GM18517 (cell line): Measurements from ENCODE around the gene PLEKHA1.

Experiments
- ATAC-seq: cut with Tn5 transposase; IDR thresholded peaks from one replicate; pipeline ENCODE4 v1.9.1; 2021; ENCODE audit warnings: mild to moderate bottlenecking, moderate library complexity; ENCODE audit not compliant: unreplicated experiment

Gene PLEKHA1

DNA sequence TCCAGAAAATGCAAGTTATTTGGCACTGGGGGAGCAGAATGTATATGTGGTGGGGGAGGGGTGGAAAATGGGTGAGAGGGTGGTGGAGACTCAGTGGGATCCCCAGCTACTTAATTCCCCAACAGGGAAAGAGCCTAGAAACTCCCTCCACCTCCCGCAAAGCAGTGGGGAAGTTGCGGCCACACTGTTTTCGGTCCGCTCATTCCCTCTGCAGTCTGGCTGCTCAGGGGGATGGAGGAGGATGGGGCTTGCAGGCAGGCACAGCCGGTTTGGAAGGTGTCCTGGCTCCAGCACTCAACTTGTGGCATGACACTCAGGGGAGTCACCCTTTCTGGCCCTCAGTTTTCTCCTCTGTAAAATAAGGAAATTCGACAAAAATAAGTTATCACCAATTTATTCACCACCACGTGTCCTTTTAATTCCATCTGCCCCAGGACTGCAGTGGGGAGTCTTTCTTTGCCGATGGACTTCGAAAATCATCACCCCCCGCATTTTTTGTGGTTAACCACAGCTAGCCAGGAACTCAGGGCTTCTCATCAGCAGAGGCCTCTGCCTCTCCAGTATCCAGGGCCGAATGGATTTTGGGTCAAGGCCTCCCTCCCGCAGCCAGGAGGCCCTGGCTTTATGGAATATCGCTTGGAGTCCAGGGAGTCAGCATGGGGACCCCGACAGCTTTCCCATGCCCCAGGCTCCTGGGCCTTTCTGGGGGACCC is 85.2 kb downstream of the PLEKHA1 start:
- ATAC-seq, result no peak

DNA sequence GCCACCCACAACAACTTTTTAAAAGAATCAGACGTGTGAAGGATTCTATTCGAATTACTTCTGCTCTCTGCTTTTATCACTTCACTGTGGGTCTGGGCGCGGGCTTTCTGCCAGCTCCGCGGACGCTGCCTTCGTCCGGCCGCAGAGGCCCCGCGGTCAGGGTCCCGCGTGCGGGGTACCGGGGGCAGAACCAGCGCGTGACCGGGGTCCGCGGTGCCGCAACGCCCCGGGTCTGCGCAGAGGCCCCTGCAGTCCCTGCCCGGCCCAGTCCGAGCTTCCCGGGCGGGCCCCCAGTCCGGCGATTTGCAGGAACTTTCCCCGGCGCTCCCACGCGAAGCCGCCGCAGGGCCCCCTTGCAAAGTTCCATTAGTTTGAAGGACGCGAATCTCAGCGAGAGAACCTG is 86.4 kb downstream of the PLEKHA1 start:
- ATAC-seq, result no peak

DNA sequence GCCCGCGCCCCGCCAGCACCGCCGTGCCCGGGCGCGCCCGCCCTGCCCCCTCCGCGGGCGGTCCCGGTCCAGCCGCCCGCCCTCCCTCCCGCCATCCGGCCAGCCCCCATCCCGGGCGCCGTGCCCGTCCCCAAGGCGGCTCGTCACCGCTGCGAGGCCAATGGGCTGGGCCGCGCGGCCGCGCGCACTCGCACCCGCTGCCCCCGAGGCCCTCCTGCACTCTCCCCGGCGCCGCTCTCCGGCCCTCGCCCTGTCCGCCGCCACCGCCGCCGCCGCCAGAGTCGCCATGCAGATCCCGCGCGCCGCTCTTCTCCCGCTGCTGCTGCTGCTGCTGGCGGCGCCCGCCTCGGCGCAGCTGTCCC is 86.8 kb downstream of the PLEKHA1 start, which contains the start of gene HTRA1:
Gene HTRA1 (plus strand): TSS at position 187 of the 362 bp plus-strand sequence. CDS start 100 bp downstream, at position 287.
- no peak for ATAC-seq

DNA sequence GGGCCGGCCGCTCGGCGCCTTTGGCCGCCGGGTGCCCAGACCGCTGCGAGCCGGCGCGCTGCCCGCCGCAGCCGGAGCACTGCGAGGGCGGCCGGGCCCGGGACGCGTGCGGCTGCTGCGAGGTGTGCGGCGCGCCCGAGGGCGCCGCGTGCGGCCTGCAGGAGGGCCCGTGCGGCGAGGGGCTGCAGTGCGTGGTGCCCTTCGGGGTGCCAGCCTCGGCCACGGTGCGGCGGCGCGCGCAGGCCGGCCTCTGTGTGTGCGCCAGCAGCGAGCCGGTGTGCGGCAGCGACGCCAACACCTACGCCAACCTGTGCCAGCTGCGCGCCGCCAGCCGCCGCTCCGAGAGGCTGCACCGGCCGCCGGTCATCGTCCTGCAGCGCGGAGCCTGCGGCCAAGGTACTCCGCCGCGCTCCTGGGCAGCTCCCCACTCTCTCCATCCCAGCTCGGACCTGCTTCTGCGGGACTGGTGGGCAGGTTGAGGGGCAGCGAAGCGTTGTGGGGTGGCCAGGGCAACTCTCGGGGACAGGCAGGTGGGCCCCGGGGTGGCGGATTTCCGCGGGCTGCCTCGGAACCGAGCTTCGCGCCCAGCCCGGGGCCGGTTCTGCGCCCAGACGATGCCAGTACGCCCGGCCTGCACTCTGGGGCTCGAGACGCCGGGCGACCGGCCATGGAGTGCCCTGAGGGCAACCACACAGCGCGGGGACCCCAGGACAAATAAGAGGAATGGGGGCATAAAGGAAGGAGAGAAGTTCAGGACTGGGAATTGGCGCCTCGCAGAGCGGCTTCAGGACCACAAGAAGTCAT is 87.4 kb downstream of the PLEKHA1 start:
- no peak for ATAC-seq

DNA sequence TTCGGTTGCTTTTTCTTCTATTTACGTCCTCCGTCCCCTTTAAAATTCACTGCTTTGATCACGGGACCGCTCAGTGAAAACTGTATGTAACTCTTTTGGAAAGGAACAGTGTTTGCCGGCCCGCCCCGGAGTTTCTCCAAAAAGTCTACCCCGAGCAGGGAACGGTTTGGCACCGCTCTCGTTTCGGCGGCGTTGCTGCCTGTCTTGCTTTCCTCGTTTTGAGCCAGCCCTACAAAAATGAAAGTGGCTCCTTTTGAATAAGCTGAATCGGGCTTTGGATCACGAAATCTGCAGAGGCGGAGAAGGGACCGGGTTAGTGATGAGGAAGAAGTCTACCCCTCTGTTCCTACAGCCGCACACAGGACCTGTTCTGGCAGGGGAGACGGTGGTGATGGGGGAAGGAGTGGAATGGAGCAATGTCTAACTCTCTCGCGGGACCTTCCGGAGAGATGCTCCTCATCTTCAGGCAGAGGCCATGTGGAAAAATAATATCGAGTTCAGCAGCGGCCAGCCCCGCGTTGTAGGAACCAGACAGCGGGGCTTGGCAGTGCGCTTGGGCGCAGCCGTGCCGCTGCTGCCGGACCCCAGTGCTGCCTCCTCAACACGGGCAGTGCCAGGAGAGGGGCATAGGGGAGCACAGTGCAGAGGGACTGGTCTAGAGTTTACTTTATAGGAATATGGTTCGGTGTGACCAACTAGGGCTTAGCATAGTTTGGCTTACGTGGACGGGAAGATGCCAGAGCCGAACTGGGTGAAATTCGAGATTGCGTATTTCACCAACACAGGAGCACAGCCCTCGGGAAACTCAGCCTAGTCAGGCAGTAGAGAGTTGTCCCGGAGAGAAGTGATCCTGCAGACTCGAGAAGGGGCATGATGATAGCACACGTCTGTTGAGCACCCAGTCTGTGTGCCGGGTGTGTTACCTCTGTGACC is 88.3 kb downstream of the PLEKHA1 start:
- no peak for ATAC-seq

DNA sequence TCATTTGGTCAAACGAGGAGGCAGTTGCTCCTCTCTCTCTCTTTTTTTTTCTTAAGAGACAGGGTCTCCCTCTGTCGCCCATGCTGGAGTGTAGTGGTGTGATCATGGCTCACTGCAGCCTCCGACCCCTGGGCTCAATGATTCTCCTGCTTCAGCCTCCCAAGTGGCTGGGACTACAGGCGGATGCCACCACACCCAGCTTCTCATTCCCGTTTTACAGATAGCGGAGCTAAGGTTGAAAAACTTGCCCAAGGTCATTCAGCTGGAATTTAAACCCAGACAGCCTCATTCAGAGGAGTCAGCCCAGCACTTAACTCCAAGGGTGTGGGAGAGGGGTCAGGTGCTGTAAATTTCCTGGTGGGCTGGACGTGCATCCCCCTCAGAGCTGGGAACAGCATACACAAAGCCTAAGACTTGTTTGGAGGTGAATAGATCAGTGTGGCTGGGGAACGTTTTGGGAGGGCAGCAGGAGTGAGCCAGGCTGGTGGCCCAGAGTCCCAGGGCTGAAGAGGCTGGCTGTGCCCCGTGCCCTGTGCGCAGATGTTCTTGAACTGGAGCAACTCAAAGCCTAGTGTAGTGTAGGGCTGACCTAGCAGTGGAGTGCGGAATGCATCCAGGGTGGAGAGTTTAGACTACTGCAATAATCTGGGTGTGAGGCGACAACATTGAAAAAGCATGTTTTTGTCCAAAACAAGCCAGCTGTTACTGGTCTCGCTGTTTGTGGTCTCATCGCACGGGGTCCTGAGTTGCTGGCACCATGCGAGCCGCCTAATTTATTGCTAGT is 89.2 kb downstream of the PLEKHA1 start:
- no peak for ATAC-seq

DNA sequence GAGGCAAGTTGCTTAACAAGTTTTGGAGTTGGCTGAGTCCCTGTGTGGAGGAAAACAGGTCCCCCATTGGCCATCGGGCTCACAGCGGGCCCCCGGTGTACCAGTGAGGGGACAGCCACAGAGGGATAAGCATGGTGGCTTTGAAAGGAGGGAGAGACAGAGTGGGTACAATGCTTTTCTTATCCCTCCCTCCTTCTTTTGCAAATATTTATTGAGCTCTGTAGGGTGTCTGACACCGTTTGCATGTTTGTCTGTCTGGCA is 89.7 kb downstream of the PLEKHA1 start:
- no peak for ATAC-seq

DNA sequence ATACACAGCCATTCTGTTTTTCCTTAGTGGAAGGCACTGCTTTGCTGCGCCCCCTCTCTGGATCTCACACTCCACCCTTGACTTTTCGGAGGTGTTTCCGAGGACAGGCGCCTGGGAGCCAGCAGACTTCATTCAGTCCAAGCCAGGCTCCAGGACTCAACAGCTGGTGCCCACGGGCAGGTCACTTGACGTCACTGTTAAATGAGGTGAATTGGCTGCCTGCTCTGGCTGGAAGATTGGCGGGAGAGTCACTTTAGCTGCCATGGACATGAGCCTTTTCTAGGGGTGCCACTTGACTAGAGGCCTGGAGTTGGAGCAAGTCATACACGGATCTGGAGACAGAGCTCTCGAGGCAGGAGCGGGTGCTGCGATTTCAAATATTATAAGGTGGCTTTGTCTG is 90.1 kb downstream of the PLEKHA1 start:
- no peak for ATAC-seq

DNA sequence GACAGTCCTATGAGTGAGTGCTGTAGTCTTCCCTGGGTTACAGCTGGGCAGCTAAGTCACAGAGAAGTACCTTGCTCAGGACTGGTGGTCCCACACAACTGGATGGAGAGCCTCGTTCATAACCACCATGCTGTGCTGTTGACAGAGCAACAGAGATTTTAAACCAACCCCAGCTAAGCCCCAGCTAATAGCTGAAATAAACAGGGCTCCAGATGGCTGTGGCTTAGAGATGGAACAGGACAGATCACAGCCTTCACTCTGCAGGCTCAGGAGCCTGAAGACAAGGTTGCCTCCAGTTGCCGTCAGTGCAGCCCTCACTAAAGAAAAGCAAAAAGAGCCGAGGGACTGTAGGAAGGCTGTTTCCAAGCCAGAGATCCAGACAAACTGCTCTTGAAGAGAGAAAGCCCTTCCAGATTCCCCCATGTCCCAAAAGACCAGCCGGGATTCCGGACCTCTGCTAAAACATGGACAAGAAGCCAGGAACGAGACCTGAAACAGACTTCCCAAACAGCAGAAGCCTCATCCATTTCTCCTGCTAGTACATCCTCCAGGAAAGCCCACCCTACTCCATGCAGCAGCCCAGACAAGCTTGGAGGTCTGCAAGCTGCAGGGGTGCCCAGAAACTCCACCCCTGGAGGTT is 91.0 kb downstream of the PLEKHA1 start:
- ATAC-seq, result no peak

DNA sequence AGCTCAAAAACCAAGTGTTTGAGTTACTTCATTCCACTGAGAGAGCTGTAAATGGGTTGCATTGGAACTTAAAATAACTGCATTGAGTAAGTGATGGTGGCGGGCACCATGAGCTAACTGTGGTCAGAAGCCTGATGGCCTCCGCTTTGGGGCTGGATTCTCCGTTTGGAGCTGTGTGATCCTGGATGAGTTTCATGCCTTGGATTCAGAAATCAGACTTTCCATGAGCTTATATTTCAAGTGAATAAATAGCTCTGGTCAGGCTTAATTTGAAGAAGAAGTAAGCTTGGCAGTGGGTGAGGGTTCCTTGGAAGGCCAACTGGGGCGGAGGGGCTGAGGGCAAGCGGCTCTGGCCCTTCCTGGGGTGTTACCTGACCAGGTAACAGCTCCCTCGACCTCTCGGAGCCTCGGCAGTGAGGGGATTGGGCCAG is 92.5 kb downstream of the PLEKHA1 start:
- no peak for ATAC-seq

DNA sequence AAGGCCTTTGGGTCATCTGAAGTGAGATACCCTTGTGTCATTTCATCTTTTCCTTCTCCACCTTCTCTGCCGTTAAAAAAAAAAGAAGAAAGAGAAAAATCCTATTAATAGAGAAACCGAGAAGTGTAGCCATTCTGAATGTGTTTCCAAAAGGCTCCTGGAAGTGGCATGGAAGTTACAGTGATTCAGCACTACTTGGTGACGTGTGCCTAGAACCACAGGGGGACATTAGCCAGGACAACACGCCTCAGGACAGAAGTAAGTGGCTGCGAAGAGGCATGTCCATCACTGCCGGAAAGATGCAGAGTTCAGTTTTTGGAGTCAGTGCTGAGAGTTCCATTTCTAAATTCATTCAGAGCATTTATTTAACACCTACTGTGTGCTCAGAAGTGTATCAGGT is 93.2 kb downstream of the PLEKHA1 start:
- ATAC-seq, result no peak

DNA sequence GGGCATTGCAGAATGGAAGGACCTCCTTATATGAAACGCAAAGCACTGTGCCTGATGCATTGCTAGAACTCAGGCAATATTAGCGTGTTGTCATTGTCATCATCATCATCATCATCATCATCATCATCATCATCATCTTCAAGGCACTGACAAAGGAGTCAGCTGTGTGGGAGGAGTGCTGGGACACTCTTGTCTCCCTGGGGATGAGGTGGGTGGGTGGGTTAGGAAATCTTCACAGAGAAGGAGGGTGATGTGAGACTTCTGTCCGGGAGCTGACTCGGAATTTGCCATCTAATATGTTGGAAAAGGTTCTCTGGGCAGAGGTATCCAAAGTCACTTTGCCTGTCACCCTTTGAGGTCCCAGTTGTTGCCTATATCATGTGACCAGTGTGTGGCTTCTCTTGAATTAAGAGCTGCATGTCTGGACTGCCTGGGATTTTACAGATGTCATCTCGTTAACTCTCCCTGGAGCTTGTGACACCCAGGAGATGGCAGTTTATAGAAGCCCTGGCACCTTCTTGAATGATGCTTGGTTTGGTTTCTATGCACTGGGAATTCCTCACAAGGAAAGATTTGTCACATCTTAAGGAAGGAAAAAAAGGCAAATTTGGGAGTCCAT is 93.9 kb downstream of the PLEKHA1 start:
- no peak for ATAC-seq

DNA sequence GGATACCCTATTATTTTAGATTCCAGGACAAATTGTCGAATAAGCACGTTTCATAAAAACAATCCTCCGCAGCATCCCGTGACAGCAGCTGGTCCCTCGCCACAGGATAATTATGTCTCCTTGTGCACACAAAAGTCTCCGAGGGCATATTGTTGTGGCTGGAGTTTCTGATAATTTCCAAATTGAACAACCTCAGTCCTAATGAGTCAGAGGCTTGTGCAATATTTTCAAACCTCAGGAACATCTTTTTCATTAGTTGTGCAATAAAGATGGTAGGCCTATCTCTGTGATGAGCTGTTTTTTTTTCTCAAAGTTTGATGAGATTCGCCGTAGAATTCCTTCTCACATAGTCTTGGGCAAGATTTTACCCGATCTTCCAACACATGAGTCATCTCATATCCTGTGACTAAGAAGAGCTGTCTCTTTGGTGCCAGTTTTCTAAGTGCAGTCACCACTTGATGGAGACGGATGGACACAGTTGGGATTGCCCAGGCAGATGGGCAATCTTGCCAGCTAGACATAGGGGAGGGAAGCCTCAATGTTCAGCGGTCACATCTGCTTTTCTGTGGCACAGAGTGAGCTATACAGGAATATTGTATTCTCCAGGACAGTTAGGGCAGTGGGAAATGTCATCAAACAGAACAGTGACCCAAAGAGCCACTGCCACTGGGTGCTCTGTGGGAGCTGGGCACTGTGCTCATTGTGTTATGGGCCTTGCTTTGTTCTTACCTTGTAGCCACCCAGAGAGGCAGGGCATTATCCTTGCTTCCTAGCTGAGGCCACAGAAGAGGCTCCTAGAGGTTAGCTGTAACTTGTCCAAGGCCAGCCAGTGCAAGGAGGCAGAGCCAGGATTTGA is 94.6 kb downstream of the PLEKHA1 start:
- ATAC-seq, result no peak

DNA sequence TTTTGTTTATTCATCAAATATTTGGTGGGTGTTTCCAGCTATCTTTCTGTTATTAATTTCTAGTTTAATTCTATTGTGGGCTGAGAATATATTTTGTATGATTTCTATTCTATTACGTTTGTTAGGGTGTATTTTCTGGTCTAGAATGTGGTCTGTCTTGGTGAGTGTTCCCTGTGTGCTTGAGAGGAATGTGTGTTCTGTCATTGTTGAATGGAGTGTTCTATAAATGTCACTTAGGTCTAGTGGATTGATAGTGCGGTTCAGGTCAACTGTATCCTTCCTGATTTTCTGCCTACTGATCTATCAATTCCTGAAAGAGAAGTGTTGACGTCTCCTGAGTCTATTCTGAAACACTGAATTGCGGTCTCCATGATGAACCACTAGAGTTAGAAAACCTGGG is 95.3 kb downstream of the PLEKHA1 start:
- ATAC-seq, result no peak

DNA sequence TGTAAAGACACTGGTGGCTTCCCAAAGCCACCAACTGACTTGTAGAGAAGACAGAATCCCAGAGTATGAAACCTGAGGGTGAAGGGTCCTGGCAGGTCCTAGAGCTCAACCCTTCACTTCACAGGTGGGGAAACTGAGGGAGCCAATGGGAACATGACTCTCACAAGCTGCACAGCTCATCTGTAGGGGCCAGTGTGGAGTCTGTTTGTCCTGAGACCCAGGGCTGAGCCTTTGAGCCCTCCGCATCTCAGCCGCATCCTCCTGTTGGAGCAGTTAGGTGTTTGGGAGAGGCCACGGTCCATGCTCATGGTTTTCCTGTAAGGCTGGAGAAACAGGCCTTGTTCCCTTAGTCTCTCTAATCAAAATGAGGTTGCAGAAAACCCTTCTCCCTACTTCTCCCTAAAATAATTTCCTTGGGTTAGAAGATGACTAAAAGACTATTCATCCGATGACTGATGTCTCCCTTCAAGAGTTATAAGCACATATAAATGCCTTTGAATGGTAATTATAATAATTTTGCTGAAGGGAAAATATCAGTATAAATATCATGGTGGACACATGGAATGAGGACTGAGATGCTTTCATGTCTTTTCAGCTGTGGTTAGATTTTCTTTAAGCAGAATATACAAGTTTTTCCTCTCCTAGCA is 97.1 kb downstream of the PLEKHA1 start:
- ATAC-seq, result no peak

DNA sequence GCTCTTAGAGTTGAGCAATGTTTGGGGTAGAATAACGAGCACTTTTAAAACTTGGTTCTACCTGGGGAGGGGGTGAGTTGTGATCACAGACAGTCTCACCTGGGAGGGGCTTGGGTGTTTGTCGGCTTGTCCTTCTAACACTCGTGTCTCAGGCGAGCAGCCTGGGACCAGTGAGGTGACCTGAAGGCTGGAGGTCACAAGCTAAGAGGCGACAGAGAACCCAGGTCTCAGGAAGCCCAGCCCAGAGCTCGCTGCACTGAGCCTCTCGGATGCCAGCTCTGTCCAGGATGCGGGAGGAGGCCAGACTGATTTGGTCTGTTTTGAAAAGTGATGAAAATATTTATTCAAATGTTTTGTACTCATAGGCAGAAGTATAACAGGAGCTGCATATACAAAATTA is 98.6 kb downstream of the PLEKHA1 start:
- no peak for ATAC-seq

DNA sequence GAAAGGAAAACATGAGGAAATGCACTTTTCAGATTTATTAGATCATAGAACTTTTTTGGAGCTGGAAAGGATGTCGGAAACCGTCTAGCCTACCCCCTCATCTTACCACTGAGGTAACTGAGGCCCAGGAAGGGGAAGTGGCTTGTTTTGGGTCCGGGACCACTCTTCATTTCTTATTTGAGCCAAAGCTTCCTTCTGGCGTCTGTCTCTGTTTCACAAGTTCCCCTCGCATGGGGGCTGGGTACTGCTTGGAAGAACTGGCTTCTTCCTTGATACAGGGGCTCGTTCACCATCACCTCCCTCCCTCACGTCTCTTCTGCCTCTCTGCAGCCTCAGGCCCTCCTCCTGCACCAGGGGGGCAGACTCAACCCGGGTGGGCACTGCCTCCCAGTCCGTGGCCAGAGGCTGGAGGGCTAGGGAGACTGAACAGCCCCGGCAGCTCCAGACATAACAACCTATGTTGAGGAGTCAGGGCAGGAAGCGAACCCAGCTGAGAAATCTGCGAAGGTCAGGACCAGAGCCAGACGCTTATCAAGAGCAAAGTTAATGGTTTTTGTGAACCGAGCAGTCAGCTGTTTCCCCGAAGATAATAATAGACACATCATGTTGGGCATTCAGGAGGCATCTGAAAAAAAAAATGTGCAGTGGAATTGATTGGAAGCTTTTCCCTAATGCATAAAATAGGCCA is 99.8 kb downstream of the PLEKHA1 start:
- no peak for ATAC-seq

DNA sequence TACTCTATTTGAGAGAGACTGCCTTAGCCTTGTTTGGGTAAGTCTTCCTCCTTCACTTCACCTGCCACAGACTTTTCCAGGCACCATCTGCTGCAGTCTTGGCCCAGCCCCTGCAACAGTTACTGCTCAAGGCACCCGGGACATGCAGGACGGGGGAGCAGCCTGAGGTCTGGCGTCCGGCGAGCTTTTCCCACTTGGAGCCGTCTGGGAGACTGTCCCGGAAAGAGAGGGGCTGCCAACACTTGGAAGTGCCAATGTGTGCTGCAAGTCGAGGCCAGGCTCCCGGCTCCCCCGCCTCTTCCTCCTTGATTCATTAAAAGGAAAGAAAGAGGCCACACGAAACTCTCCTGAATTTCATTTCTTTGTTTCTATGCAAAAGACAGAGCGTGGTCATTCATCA is 100.6 kb downstream of the PLEKHA1 start:
- no peak for ATAC-seq
